Neural cell (in vitro differentiated cells): Measurements from ENCODE around the gene ENO1. TPM values are rescaled to one million over a fixed set of nuclear protein-coding genes. Genes with fewer than 3 reads are reported as not detected.
"Not testable (repeated sequence)": the region's sequence is repeated elsewhere in the genome, so short reads cannot be mapped to it uniquely, and the experiment has no call there.

Source experiments
- H2AFZ ChIP-seq: fragments of 200-600, 300-800 bp; sonication (generic), shearing (Covaris generic); 2 replicates; pipeline ENCODE4 v1.6.0; 2014; ENCODE audit warnings: low read depth, mild to moderate bottlenecking, antibody characterized with exemption, low read length, moderate library complexity
- H3F3A ChIP-seq: fragments of 200-600 bp; shearing (Covaris generic); 2 replicates; pipeline ENCODE4 v1.6.1; 2016; ENCODE audit warnings: mild to moderate bottlenecking, moderate library complexity, mixed read lengths, antibody characterized with exemption, low read length; ENCODE audit not compliant: insufficient read depth, poor library complexity, severe bottlenecking
- H3K27ac ChIP-seq: fragments of 200-600, 300-800 bp; sonication (generic), shearing (Covaris generic); 2 replicates; pipeline ENCODE4 v1.5.1; 2014; ENCODE audit warnings: mild to moderate bottlenecking, low read length, moderate library complexity
- H3K27me3 ChIP-seq: fragments of 300-800, 200-600 bp; sonication (generic), shearing (Covaris generic); 2 replicates; pipeline ENCODE4 v1.6.0; 2014; ENCODE audit warnings: mild to moderate bottlenecking, low read depth, low read length, moderate library complexity; ENCODE audit not compliant: insufficient read depth
- H3K36me3 ChIP-seq: fragments of 300-800, 200-600 bp; sonication (generic), shearing (Covaris generic); 2 replicates; pipeline ENCODE4 v1.5.1; 2014; ENCODE audit warnings: mild to moderate bottlenecking, antibody characterized with exemption, low read length, moderate library complexity; ENCODE audit not compliant: insufficient read depth
- H3K4me2 ChIP-seq: fragments of 300-800, 200-600 bp; sonication (generic), shearing (Covaris generic); 2 replicates; pipeline ENCODE4 v1.6.0; 2014; ENCODE audit warnings: mild to moderate bottlenecking, low read length
- H3K4me3 ChIP-seq: fragments of 300-800, 200-600 bp; sonication (generic), shearing (Covaris generic); 2 replicates; pipeline ENCODE4 v1.5.1; 2014; ENCODE audit warnings: mild to moderate bottlenecking, low read length, moderate library complexity
- H3K79me2 ChIP-seq: fragments of 200-600 bp; shearing (Covaris generic); replicated peaks from 2 replicates; pipeline ENCODE4 v1.6.0; 2014; ENCODE audit warnings: mild to moderate bottlenecking, low read length, moderate library complexity; ENCODE audit not compliant: insufficient read depth
- H3K9ac ChIP-seq: fragments of 300-800, 200-600 bp; sonication (generic), shearing (Covaris generic); 2 replicates; pipeline ENCODE4 v1.6.1; 2016; ENCODE audit warnings: mild to moderate bottlenecking, low read length, mixed read lengths
- H3K9me2 ChIP-seq: fragments of 200-600 bp; shearing (Covaris generic); 2 replicates; pipeline ENCODE4 v1.6.1; 2016; ENCODE audit warnings: mild to moderate bottlenecking, low read length, mixed read lengths; ENCODE audit not compliant: insufficient read depth
- H3K9me3 ChIP-seq: fragments of 200-600, 300-800 bp; sonication (generic), shearing (Covaris generic); 2 replicates; pipeline ENCODE4 v1.6.1; 2016; ENCODE audit warnings: mild to moderate bottlenecking, mixed run types, low read length, moderate library complexity, mixed read lengths
- H4K20me1 ChIP-seq: fragments of 200-600 bp; shearing (Covaris generic); 2 replicates; pipeline ENCODE4 v1.6.1; 2016; ENCODE audit warnings: mild to moderate bottlenecking, mixed run types; ENCODE audit not compliant: insufficient read depth
- CTCF ChIP-seq: fragments of 450-650 bp; IDR thresholded peaks from 2 replicates; pipeline ENCODE4 v1.5.1; 2014; ENCODE audit warnings: antibody characterized with exemption, mild to moderate bottlenecking, moderate library complexity; ENCODE audit not compliant: poor library complexity, severe bottlenecking
- EP300 ChIP-seq: fragments of 450-650 bp; conservative IDR thresholded peaks from 2 replicates; pipeline ENCODE4 v1.6.1; 2014; ENCODE audit warnings: antibody characterized with exemption, mild to moderate bottlenecking, moderate library complexity; ENCODE audit not compliant: poor library complexity, severe bottlenecking
- EZH2 ChIP-seq: fragments of 200-600, 300-800 bp; shearing (Covaris generic), sonication (generic); IDR thresholded peaks from 2 replicates; pipeline ENCODE4 v1.6.1; 2014; ENCODE audit warnings: antibody characterized with exemption, low read length, borderline replicate concordance, mild to moderate bottlenecking; ENCODE audit not compliant: insufficient read depth, poor library complexity, severe bottlenecking
- MXI1 ChIP-seq: fragments of 450-650 bp; conservative IDR thresholded peaks from 2 replicates; pipeline ENCODE4 v1.6.1; 2014; ENCODE audit warnings: antibody characterized with exemption, mild to moderate bottlenecking; ENCODE audit not compliant: poor library complexity, severe bottlenecking
- POLR2AphosphoS5 ChIP-seq: IDR thresholded peaks from 2 replicates; pipeline ENCODE4 v1.6.1; 2012
- RAD21 ChIP-seq: fragments of 450-650 bp; conservative IDR thresholded peaks from 2 replicates; pipeline ENCODE4 v1.6.1; 2014; ENCODE audit warnings: antibody characterized with exemption, mild to moderate bottlenecking, moderate library complexity
- REST ChIP-seq: IDR thresholded peaks from 2 replicates; pipeline ENCODE4 v1.6.1; 2012; ENCODE audit warnings: borderline replicate concordance
- SMC3 ChIP-seq: fragments of 450-650 bp; conservative IDR thresholded peaks from 2 replicates; pipeline ENCODE4 v1.6.1; 2014; ENCODE audit warnings: antibody characterized with exemption, mild to moderate bottlenecking, moderate library complexity; ENCODE audit not compliant: poor library complexity
- TAF1 ChIP-seq: IDR thresholded peaks from 2 replicates; pipeline ENCODE4 v1.6.1; 2012; ENCODE audit warnings: low read depth
- polyA plus RNA-seq: library from polyadenylated mRNA; depleted of rRNA; stranded (reverse); fragments of >200 nt; gene quantifications from 2 replicates; pipeline ENCODE4 v1.2.3, GENCODE V29; 2014

ENO1 gene
- polyA plus RNA-seq, 1 donor from 2014 or later: 199 TPM

GRCh38 chr1:8886589-8886988, 8.1 kb upstream of the ENO1 start:
- Histone ChIP-seq H3K4me2 (no peak overlapping the region), H3K9ac (no peak overlapping the region), H3K79me2 (no peaks in the 10 kb centered on the region), H3K27ac (no peak overlapping the region), H3K27me3 (no peaks in the 10 kb centered on the region), H3K9me2 (no peaks in the 10 kb centered on the region), H4K20me1 (no peaks in the 10 kb centered on the region), H3F3A (no peaks in the 10 kb centered on the region), H3K36me3 (no peaks in the 10 kb centered on the region), H3K4me3 (no peak overlapping the region), H3K9me3 (no peaks in the 10 kb centered on the region), H2AFZ (no peak overlapping the region)
- TF ChIP-seq TAF1 (no peak), CTCF (no peak), EZH2 (no peak), RAD21 (no peak), POLR2AphosphoS5 (no peak), SMC3 (no peak), MXI1 (no peak), EP300 (no peak), REST (no peak)

- not testable (repeated sequence) for H3K4me2 ChIP-seq, H2AFZ ChIP-seq, H3F3A ChIP-seq, H3K27me3 ChIP-seq, H3K9me2 ChIP-seq, H3K9ac ChIP-seq, H3K4me3 ChIP-seq, H3K79me2 ChIP-seq, H3K9me3 ChIP-seq, H3K27ac ChIP-seq, H3K36me3 ChIP-seq, H4K20me1 ChIP-seq
These were observed 7.6 kb upstream of the ENO1 start for GRCh38 chr1:8886031-8886524.

GRCh38 chr1:8884105-8884504, 5.6 kb upstream of the ENO1 start:
- not testable (repeated sequence) for H3K9me2 ChIP-seq, H3K9me3 ChIP-seq, H3K79me2 ChIP-seq, H2AFZ ChIP-seq, H3K4me2 ChIP-seq, H3K27ac ChIP-seq, H3K36me3 ChIP-seq, H3F3A ChIP-seq, H3K27me3 ChIP-seq, H3K9ac ChIP-seq, H3K4me3 ChIP-seq, H4K20me1 ChIP-seq
